BLaER1 treated with 17β-estradiol and CSF1 and Interleukin-3, amounts not matched to agents 10 nM and 100 nM (cell line): Measurements from ENCODE around the gene IRGQ.

ENCODE experiments used
- H3K27ac ChIP-seq, 11 experiments: shearing (Covaris generic); formaldehyde crosslinking; 2 replicates each; pipeline ENCODE4 v1.8.1; 2022
- H3K27me3 ChIP-seq, 11 experiments: shearing (Covaris generic); formaldehyde crosslinking; 2 replicates each; pipeline ENCODE4 v1.8.1; 2022
- H3K36me3 ChIP-seq, 11 experiments: shearing (Covaris generic); formaldehyde crosslinking; 2 replicates each; pipeline ENCODE4 v1.8.1; 2022
- H3K4me1 ChIP-seq, 10 experiments: shearing (Covaris generic); formaldehyde crosslinking; 2 replicates each; pipeline ENCODE4 v1.8.1; 2022
- H3K4me2 ChIP-seq, 11 experiments: shearing (Covaris generic); formaldehyde crosslinking; 2 replicates each; pipeline ENCODE4 v1.8.1; 2022
- H3K4me3 ChIP-seq, 10 experiments: shearing (Covaris generic); formaldehyde crosslinking; 2 replicates each; pipeline ENCODE4 v1.8.1; 2022
- H3K9ac ChIP-seq, 11 experiments: shearing (Covaris generic); formaldehyde crosslinking; 2 replicates each; pipeline ENCODE4 v1.8.1; 2022
- H3K9me3 ChIP-seq, 11 experiments: shearing (Covaris generic); formaldehyde crosslinking; replicated peaks in 1 of 11; 2 replicates each; pipeline ENCODE4 v1.8.1; 2022
- H4K20me1 ChIP-seq, 11 experiments: shearing (Covaris generic); formaldehyde crosslinking; 2 replicates each; pipeline ENCODE4 v1.8.1; 2022
- Cebpa-rat ChIP-seq, 11 experiments: shearing (Covaris generic); IDR thresholded peaks; 2 replicates each; pipeline ENCODE4 v1.8.1; 2022

The IRGQ gene, protein sequence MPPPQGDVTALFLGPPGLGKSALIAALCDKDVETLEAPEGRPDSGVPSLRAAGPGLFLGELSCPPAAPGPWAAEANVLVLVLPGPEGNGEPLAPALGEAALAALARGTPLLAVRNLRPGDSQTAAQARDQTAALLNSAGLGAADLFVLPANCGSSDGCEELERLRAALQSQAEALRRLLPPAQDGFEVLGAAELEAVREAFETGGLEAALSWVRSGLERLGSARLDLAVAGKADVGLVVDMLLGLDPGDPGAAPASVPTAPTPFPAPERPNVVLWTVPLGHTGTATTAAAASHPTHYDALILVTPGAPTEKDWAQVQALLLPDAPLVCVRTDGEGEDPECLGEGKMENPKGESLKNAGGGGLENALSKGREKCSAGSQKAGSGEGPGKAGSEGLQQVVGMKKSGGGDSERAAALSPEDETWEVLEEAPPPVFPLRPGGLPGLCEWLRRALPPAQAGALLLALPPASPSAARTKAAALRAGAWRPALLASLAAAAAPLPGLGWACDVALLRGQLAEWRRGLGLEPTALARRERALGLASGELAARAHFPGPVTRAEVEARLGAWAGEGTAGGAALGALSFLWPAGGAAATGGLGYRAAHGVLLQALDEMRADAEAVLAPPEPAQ

DNA sequence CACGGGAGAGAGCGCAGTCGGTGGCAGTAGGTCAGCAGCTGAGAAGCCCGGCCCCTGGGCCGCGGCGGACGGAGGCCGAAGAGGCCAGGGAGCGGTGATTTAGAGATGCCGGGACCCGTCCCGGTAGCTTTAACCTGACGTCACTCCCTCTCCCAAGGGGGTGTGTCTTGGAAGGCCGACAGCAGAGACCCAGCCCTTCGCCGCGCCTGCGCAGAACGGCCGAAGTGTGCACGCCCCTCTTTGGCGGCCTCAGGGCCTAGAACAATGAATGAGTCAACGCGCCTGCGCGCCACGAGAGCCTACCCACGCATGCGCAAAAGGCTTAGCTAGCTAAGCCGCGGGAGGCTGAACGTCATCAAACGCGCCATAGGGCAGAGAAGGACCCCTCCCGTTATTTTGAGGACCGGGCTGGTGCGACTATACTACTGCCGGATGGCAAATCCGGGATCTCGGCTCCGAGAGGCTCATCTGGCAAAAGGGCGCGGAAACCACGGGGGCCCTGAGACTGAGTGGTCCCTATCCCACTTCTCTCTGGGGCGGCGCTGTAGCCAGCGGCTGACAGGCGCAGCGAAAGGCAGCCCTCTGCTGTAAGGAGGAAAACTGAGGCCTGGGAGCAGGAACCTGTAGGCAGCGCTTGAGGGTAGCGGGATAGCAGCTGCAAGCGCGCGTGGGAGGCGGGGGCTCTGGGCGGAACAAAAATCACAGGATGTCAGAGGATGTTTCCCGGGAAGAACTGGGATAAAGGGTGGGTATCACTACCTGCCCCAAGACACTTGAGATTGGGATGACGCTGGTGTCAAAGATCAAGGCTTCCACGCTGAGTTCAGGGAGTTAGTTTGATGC is at the start of gene IRGQ, which contains the start of gene ZNF576:
TSS of gene IRGQ (minus strand) at position 136 of the 843 bp plus-strand sequence. CDS start 796 bp downstream, outside the sequence.
TSS of gene ZNF576 (plus strand) at position 597 of the 843 bp plus-strand sequence. CDS start 514 bp downstream, outside the sequence.
- Histone ChIP-seq H3K9me3 (no peaks in the 10 kb centered on the region), H3K27me3 (no peaks in the 10 kb centered on the region), H3K4me2 (peak within 1 kb of the TSS; percentile 94 to 99 (median 99)), H3K4me1 (peaks cover 34 to 50% (median 41%) of the 10 kb centered on the region in 10 experiments), H3K36me3 (peaks cover 58 to 72% (median 63%) of the 10 kb centered on the region in 11 experiments), H4K20me1 (peaks cover 0 to 58% (median 34%) of the 10 kb centered on the region in 11 experiments; a peak in 17 of 22 replicates), H3K9ac (peak within 1 kb of the TSS; percentile 87 to 98 (median 92)), H3K27ac (peak within 1 kb of the TSS; percentile 86 to 98 (median 93)), H3K4me3 (peak within 1 kb of the TSS; percentile 76 to 90 (median 82))
- no peak for TF ChIP-seq Cebpa-rat (IDR thresholded peaks at IDR 0.05)

DNA sequence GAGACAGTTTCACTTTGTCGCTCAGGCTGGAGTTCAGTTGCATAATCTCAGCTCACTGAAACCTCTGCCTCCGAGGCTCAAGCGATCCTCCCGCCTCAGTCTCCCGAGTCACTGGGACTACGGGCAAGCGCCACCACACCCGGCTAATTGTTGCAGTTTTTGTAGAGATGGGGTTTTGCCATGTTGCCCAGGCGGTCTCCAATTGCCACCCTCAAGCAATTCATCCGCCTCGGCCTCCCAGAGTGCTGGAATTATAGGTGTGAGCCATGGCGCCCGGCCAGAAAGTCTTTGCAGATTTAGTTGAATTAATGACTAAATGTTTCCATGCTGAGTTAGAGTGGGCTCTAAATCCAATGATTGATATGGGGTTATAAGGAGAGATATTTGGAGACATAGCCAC is 48.2 kb upstream of the IRGQ start:
- H3K27ac ChIP-seq = no peak overlapping the region; a peak in 1 of 22 replicates
- H3K9ac ChIP-seq = no peak overlapping the region
- H3K4me2 ChIP-seq = no peak overlapping the region
- peaks cover 0 to 31% (median 11%) of the 10 kb centered on the region in 11 experiments; a peak in 14 of 22 replicates for H4K20me1 ChIP-seq
- H3K36me3 ChIP-seq = peaks cover 33 to 38% (median 36%) of the 10 kb centered on the region in 11 experiments
- TF ChIP-seq Cebpa-rat (IDR thresholded peaks at IDR 0.05) = no peak
- peaks cover 0 to 13% (median 0%) of the 10 kb centered on the region in 11 experiments; a peak in 1 of 22 replicates for H3K9me3 ChIP-seq
- peaks cover 8 to 16% (median 10%) of the 10 kb centered on the region in 10 experiments for H3K4me1 ChIP-seq
- H3K4me3 ChIP-seq = no peak overlapping the region
- H3K27me3 ChIP-seq = peaks cover 0 to 10% (median 9%) of the 10 kb centered on the region in 11 experiments; a peak in 15 of 22 replicates

DNA sequence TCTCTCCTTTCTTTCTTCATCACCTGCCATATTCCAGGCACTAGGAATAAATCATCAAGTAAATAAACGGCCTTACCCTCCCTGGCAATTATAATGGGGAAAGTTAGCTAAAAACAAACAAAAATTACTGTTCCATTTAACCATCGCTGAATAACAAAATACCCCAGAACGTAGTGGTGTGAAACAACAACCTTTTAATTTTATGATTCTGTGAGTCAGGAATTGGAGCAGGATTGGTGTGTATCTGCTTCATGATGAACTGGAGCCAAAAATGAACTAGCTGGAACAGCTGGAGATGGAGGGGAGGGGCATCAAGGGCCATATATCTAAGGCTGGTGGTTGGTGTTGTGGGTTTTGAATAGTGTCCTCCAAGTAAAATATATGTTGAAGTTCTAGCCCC is 47.4 kb upstream of the IRGQ start:
- Histone ChIP-seq H3K9me3 (peaks cover 0 to 13% (median 0%) of the 10 kb centered on the region in 11 experiments; a peak in 1 of 22 replicates), H3K4me3 (no peak overlapping the region), H3K4me2 (no peak overlapping the region), H3K27me3 (peaks cover 0 to 18% (median 9%) of the 10 kb centered on the region in 11 experiments; a peak in 15 of 22 replicates), H3K27ac (no peak overlapping the region; a peak in 1 of 22 replicates), H4K20me1 (peaks cover 0 to 22% (median 5%) of the 10 kb centered on the region in 11 experiments; a peak in 10 of 22 replicates), H3K36me3 (peaks cover 24 to 29% (median 27%) of the 10 kb centered on the region in 11 experiments), H3K9ac (no peak overlapping the region), H3K4me1 (peaks cover 17 to 25% (median 18%) of the 10 kb centered on the region in 10 experiments)
- no peak for TF ChIP-seq Cebpa-rat (IDR thresholded peaks at IDR 0.05)

GRCh38 chr19:43642531-43642930 is 46.6 kb upstream of the IRGQ start:
- Histone ChIP-seq H3K27ac (no peak overlapping the region), H3K36me3 (peaks cover 16 to 21% (median 19%) of the 10 kb centered on the region in 11 experiments), H3K9ac (no peak overlapping the region), H3K4me3 (no peak overlapping the region), H3K4me2 (no peak overlapping the region), H4K20me1 (peaks cover 0 to 15% (median 0%) of the 10 kb centered on the region in 11 experiments; a peak in 7 of 22 replicates), H3K4me1 (peaks cover 18 to 33% (median 25%) of the 10 kb centered on the region in 10 experiments), H3K9me3 (peaks cover 0 to 9% (median 0%) of the 10 kb centered on the region in 11 experiments; a peak in 1 of 22 replicates), H3K27me3 (peaks cover 0 to 18% (median 9%) of the 10 kb centered on the region in 11 experiments; a peak in 15 of 22 replicates)
- TF ChIP-seq Cebpa-rat (IDR thresholded peaks at IDR 0.05) = no peak

GRCh38 chr19:43641333-43641732 is 45.4 kb upstream of the IRGQ start:
- Histone ChIP-seq H3K4me3 (no peak overlapping the region), H3K9ac (no peak overlapping the region), H3K9me3 (0 out of 22 replicates have a peak, but pooled peaks cover 0 to 2% (median 0%) of the 10 kb centered on the region in 11 experiments), H3K4me2 (no peak overlapping the region), H3K27ac (no peak overlapping the region), H3K27me3 (peaks cover 0 to 18% (median 9%) of the 10 kb centered on the region in 11 experiments; a peak in 15 of 22 replicates), H4K20me1 (peaks cover 0 to 8% (median 0%) of the 10 kb centered on the region in 11 experiments; a peak in 5 of 22 replicates), H3K36me3 (peaks cover 5 to 9% (median 7%) of the 10 kb centered on the region in 11 experiments; a peak in 21 of 22 replicates), H3K4me1 (peaks cover 19 to 43% (median 36%) of the 10 kb centered on the region in 10 experiments)
- no peak for TF ChIP-seq Cebpa-rat (IDR thresholded peaks at IDR 0.05)

DNA sequence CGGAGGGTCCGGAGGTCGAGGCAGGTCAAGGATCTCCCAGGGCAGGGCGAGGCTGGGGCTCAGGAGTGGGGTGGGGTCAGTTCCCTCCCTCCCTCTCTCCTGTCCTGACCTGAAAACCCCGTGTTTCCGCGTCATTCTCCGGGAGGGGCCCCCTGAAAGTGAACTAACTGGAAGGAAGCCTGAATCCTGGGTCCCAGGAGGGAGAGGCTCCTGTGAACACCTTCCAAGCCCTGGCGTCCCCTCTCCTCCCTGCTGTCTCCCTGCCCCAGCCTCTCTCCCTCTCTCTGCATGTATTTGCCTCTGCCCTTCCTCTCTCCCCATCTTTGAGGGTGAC is 44.5 kb upstream of the IRGQ start:
- H3K27me3 ChIP-seq = peaks cover 0 to 18% (median 9%) of the 10 kb centered on the region in 11 experiments; a peak in 15 of 22 replicates
- H3K9me3 ChIP-seq = no peaks in the 10 kb centered on the region
- peak overlapping the region in 10 of 11 experiments; percentile 38 to 92 (median 64); a peak in 16 of 22 replicates for H3K9ac ChIP-seq
- H3K4me3 ChIP-seq = peak overlapping the region; percentile 56 to 83 (median 70)
- H3K36me3 ChIP-seq = 0 out of 22 replicates have a peak, but pooled peaks cover 0 to under 1% (median 0%) of the 10 kb centered on the region in 11 experiments
- H4K20me1 ChIP-seq = peaks cover 0 to 8% (median 0%) of the 10 kb centered on the region in 11 experiments; a peak in 3 of 22 replicates
- no peak overlapping the region; a peak in 1 of 22 replicates for H3K27ac ChIP-seq
- TF ChIP-seq Cebpa-rat (IDR thresholded peaks at IDR 0.05) = no peak
- H3K4me1 ChIP-seq = peaks cover 28 to 52% (median 46%) of the 10 kb centered on the region in 10 experiments
- H3K4me2 ChIP-seq = peak overlapping the region; percentile 85 to 99 (median 96)

DNA sequence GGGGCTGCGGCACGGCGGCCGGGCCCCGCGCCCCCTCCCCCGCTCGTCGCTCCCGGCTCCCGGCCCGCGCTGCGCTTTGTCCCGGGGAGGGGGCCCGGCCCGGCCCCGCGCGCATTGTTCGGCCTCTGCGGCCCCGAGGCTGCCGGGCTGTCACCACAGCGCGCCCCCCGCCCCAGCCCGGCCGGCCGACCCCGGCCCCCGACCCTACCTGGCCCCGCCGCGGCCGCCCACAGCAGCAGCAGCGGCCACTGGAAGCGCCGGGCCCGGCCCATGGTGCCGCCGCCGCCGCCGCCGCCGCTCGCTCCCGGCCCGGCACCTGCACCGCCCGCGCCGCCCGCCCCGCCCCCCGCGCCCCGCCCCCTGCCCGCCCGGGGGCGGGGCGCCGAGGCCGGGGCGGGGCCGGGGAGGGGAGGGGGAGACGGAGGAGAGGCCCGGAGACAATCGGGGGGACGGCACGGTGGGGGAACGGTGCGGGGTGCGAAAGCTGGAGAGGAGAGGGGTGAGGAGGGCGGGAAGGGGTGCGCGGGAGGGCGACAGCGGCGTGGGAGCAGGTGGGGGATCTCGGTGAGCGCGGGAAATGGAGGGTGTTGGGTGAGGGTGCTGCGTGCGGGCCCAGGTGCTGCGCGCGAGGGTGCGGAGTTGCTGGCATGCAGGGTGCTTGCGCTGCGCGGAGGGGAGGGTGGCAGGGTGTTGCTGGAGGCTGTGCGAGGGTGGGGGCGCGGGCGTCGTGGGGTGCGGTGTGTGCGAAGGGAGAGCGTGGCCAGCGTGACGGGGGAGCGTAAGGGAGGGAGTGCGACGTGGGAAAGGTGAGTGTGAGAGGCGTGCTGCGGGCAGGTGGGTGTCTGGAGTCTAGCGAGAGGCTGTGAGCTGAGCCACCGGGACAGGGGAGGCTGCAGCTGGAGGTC is 43.8 kb upstream of the IRGQ start, which contains the start of gene CADM4:
TSS of gene CADM4 (minus strand) at position 332 of the 905 bp plus-strand sequence. CDS start at position 272, 60 bp downstream.
- peak within 1 kb of the TSS in 9 of 11 experiments; percentile 33 to 81 (median 70); a peak in 18 of 22 replicates for H3K27ac ChIP-seq
- no peaks in the 10 kb centered on the region for H3K9me3 ChIP-seq
- no peak for TF ChIP-seq Cebpa-rat (IDR thresholded peaks at IDR 0.05)
- peaks cover 34 to 58% (median 52%) of the 10 kb centered on the region in 10 experiments for H3K4me1 ChIP-seq
- peak within 1 kb of the TSS; percentile 67 to 92 (median 78) for H3K9ac ChIP-seq
- H3K4me3 ChIP-seq = peak within 1 kb of the TSS; percentile 56 to 83 (median 70)
- peaks cover 0 to 18% (median 9%) of the 10 kb centered on the region in 11 experiments; a peak in 15 of 22 replicates for H3K27me3 ChIP-seq
- no peaks in the 10 kb centered on the region for H3K36me3 ChIP-seq
- H3K4me2 ChIP-seq = peak within 1 kb of the TSS; percentile 92 to 100 (median 99)
- peaks cover 0 to 8% (median 0%) of the 10 kb centered on the region in 11 experiments; a peak in 3 of 22 replicates for H4K20me1 ChIP-seq
